SU-DHL-6 (cell line): Measurements from ENCODE around the gene SLC13A1.

Experiments
- EZH2phosphoT487 ChIP-seq: fragments of 200-600 bp; sonication (generic), shearing (Covaris generic); conservative IDR thresholded peaks from 2 replicates; pipeline ENCODE4 v1.6.1; 2018; ENCODE audit warnings: mild to moderate bottlenecking, antibody characterized with exemption, low read length, moderate library complexity, mixed read lengths
- TF ChIP-seq, protein P1 (sequence below): fragments of 200-600 bp; sonication (generic); IDR thresholded peaks from one replicate; pipeline ENCODE4 v1.5.1; 2017; ENCODE audit warnings: antibody characterized with exemption, mild to moderate bottlenecking, low read length, moderate library complexity; ENCODE audit not compliant: insufficient read depth, poor library complexity, severe bottlenecking

DNA sequence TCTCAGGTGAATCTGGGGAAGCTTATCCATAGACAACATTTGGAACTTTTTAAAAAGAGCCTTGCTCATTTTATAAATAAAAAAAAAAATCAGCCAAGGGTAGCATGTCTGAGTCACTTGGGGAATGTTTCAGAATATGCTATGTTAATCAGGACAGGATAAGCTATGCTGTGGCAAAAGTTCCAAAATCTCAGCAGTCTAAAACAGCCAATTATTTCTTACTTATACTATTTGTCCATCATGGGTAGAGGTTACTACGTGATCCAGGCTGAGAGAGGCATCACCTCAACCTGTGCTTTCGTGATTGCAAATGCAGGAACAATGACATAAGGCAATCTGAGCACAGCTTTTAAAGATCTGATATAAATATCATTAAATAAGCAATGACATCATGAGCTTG, 6.5 kb downstream of the SLC13A1 start:
- TF ChIP-seq, protein P1, sequence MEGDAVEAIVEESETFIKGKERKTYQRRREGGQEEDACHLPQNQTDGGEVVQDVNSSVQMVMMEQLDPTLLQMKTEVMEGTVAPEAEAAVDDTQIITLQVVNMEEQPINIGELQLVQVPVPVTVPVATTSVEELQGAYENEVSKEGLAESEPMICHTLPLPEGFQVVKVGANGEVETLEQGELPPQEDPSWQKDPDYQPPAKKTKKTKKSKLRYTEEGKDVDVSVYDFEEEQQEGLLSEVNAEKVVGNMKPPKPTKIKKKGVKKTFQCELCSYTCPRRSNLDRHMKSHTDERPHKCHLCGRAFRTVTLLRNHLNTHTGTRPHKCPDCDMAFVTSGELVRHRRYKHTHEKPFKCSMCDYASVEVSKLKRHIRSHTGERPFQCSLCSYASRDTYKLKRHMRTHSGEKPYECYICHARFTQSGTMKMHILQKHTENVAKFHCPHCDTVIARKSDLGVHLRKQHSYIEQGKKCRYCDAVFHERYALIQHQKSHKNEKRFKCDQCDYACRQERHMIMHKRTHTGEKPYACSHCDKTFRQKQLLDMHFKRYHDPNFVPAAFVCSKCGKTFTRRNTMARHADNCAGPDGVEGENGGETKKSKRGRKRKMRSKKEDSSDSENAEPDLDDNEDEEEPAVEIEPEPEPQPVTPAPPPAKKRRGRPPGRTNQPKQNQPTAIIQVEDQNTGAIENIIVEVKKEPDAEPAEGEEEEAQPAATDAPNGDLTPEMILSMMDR, result no peak
- TF ChIP-seq EZH2phosphoT487, result no peak
